GM18502 (cell line): ENCODE results near the gene NEK10.
A peak's percentile ranks its signal among the peaks of the same experiment; 100 is the strongest.

Source experiments
- ATAC-seq: cut with Tn5 transposase; IDR thresholded peaks from one replicate; pipeline ENCODE4 v1.9.1; 2021; ENCODE audit warnings: mild to moderate bottlenecking; ENCODE audit not compliant: unreplicated experiment, poor library complexity

Gene NEK10

DNA sequence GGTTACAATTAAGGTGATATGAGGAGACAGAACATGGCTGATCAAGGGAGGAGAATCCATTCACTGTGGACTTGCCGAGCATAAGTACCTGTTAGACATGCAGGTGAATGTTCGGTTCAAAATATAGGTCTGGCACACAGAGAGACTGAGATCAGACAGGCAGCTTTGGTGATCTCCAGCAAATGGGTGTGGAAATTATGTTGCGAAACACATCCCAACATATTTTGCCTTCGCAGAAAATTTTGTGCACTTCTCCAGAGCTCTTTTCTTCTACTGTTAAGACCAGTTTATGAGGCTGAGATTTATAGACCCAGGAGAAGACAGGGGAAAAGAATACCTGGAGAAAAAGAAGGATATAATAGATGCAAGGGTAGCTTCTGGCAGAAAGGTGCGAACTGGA is 183.2 kb downstream of the NEK10 start:
- ATAC-seq, result no peak

DNA sequence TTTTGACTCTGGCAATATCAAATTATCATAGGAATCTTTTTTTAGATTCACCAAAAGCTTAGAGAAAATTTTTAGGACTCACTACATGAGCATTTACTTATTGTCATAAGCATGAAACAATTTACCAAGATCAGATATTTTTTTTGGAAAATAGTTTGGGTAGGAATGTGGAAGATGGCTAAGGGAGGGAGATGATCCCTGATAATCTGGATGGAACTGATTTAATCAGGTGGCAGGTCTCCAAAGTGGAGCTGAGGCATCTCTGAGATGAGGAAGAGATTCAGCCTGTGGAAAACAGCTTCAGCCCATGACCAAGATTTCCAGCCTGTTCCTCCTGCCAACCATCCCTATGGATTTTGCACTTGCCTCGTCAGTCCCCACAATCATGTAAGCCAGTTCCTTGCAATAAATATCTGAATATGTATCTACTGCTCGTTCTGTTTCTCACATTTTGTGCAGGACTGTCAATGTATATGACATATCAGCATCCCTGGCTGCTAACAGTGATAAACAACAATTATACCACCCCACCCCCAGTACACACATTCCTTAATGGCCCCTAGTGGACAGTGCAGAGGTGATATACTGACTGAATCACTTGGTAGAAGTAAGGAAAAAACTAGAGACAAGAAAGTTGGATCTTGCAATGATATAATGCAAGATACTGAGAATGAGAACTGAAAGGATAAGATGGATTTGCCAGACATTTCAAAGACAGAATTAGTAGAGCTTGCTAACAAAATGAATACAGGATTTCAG is 183.8 kb downstream of the NEK10 start:
- ATAC-seq, result no peak

DNA sequence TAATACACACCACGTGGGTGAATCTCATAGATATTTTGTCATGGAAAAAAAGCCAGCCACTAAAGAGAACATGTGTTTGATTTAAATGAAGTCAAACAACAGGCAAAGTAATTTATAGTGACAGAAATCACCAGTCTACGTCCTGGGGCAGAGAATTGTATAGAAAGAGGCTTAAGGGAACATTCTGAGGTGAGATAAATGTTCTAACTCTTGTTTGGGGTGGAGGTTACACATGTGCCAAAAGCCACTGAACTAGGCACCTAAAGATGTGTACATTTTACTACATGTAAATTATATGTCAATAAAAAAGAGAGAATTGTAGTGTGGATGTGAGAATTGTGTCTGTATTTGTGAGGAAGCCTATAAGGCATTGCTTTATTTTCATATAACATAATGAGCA is 184.9 kb downstream of the NEK10 start:
- ATAC-seq, result no peak

DNA sequence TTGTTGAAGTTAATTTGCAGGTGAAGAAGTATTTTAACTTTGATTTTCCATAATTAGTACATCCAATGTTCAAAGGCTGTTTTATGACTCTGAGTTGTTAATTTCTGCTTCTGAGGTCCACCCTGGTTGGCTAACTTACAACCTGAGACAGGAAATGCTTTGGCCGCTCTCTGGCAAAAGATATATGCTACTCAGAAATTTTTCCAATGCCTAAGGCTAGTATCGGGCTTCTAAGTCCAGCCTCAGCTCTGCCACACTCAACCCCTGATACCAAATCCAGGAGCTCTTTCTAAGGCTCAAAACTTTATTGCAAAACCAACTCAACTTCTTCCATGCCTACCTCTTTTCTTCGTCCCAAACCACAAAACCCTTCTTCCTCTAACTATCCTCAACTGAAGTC is 192.9 kb downstream of the NEK10 start:
- no peak for ATAC-seq

DNA sequence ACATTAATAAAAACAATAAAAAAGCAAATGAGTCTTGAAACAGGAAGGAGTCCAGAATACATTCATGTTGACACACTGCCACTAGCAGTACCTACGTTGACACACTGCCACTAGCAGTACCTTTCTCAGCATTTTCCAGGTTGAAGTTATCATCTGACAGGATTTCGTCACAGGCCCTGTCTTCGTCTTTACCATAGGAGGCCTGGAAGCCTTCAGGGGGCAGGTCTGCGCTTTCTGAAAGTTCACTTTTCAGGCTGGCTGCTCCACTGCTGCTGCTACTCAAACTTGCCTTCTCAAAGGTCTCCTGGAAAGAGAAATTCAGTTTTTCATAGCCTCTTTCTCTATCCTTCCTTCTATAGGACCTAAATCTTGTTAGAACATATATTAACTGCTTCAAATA is 194.7 kb downstream of the NEK10 start:
- ATAC-seq, result no peak

DNA sequence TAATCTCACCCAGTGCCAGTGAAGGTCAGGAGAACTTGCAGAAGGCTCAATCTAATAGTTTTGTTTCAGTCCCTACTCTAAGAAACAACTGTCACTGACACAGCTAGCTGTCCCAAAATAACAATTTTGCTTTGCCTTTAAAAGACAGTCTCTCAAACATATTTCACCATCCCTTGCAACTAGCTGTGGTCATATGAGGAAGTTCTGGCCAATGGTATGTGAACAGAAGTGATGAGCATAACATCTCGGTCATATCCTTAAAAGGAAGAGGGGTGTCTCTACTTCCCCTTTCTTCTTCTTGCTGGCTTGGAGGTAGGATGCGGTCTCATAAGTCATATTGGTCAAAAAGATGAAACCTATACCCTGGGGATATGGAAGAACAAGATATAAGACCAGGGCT is 198.1 kb downstream of the NEK10 start:
- peak; percentile 97 for ATAC-seq

DNA sequence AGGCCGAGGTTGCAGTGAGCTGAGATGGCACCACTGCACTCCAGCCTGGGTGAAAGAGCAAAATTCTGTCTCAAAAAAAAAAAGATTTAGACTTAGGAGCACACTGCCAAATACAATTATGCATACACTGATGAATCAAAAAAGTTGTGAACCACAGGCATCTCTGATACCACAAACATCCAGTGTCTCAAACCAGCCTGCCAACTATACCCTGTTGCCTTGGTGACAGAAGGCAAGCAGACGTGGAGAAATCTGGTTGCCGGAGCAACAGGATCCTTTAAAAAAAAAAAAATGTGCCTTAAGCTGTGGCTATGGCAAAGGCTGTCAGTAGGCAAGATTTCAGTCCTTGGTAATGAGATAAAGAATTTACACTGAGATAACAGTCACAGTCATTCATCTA is 202.3 kb downstream of the NEK10 start:
- ATAC-seq, result no peak

DNA sequence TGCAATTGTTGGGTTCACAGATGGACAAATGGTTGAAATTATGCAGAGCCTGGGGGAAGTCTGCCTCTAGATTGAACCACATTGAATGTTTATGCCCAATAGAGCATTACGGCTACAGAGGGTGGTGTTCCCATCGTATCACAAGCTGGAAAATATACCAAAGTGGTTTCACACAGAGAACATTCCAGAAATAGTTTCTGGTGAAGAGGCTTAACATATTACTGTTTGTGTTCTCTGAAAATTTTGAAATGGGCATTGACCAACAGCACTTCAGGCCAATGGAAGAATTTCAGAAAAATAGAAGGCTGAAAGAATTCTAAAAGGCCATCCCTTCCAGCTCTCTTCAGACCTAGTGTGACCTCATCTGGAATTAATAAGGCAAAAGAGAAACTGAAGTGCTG is 203.9 kb downstream of the NEK10 start:
- no peak for ATAC-seq

DNA sequence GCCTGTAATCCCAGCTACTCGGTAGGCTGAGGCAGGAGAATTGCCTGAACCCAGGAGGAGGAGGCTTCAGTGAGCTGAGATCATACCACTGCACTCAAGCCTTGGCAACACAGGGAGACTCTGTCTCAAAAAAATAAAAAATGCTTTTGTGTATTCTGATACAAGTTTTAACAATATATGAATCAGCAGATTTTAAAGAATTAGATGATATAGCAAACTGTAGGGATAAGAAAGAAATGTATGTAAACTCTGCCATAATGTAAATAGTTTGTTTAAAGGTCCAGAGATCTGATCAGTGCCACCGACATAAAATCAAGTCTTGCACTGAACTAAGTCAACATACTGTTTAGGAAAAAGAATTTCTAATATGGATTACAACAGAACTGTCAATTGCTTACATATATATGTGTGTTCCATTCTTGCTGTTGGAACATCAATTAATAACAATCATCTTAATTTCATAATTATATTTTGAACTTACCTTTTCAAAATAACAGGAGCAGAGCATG is 208.3 kb downstream of the NEK10 start:
- no peak for ATAC-seq

DNA sequence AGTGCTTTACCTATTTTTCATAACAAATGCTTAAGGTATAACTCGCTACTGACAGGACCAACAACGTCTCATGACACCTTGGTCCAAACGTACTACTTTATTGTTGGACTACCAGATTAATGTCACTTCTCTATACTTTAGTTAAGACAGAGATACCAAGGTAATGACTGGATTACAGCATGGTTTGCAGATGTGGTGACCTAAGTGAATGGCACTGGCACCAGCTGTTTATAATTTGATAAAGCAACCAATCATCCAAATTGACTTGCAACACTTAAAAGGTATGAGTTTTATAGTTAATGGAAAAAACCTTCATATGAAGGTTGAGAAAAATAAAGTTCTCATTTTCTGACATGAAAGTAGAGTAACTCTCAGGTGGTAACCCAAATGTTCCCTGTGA is 209.0 kb downstream of the NEK10 start:
- ATAC-seq, result no peak

DNA sequence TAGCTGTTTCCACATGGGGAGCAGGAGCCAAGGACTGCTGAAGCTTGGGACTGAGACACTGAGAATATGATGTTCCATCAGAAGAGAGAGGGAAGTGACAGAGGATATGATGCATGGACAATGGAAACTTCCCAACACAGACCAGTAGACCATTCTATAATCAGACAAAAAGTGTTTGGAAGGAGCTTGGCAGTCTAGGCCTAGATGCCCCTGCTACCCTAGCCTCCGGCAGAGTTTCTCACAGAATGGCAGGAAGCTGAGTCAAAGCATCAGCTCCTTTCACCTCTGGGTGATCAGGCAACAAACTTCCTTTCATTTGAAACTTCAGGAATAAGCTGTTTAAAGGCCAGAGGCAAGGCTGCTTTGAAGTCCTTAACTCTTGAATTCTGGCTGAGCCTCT is 222.0 kb downstream of the NEK10 start:
- ATAC-seq, result no peak

DNA sequence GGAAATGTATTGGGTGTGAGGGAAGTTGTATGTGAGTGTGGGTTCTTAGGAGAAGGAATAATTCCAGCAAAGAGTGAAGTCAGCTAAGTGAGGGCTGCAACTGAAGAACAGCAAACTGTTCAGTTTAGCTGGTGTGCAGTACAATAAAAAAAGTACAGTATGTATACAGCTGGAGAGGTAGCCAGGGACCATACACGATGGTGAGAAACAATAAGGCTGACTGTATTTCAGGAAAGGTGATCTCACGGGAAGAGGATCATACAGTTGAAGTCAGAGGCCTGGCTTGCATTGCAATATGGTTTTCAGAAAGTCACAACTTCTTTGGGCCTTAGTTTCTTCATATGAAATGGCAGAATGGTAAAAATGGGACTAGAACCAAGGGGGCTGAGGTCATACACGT is 222.4 kb downstream of the NEK10 start:
- no peak for ATAC-seq

DNA sequence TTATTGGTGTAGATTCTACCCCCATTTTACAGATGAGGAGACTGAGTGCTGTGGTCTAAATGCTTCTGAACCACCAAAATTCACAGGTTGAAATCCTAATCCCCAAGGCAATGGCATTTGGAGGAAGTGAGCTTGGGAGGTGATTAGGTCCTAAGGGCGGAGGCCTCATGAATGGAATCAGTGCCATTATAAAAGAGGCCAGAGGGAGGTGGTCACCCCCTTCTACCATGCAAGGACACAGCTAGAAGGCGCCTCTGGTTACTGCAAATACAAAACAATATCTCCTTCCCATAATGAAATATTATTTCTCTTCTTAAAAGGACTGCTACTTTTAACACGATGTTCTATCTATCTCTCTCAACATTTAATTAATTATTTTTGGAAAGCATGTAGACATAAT is 223.5 kb downstream of the NEK10 start:
- ATAC-seq, result no peak

DNA sequence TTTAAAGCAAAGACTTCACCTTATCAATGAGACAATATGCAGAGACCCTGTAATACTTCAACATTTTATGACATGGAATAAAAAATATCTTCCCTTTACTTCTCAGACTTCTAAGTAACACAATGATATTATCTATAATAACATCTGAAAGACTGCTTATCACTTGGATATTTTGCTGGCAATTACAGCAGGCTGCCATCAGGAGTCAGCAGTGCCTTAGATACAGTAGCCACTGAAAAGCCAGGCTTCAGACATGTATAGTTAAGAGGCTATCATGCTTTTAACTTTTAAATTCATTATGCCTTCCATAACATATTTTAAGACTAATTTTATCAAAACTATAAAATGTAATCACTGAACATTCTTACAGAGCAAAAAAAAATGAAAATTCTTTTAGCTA is 227.5 kb downstream of the NEK10 start:
- no peak for ATAC-seq

DNA sequence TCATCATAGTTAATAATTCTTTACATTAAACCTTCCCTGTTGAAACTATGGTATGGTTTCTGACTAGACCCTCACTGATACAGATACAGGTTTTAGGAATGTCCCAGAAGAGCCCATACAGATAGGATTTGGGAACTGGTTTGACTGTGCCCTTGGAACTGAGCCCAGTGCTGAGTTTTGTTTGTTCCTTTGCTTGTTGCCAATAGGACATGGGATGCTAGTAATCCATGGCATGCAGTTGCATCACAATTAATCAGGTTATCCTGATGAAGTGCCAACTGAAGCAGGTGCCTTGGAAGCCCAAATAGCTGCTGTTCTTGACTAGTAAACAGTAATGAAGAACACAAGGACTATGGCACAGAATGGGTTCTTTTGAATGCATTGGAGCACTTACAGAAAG is 230.6 kb downstream of the NEK10 start:
- no peak for ATAC-seq

DNA sequence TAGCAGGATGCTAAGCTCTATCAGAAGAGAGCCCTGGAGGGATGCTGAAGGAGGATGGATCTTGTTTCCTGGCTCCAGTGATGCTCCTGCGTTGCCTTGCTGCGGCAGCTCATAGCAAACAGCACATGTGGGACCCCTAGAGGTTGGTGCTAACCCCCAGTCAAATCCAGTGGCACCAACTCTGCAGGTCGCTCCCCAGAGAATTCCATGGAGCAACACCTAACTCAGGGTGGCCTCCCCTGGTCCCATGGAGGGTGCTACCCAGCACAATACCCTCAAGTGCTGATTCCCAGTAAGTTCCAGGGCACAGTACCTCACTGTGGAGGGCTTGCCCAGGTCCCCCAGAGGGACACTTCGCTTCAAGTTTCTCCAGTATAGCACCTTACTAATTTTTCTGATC is 231.2 kb downstream of the NEK10 start:
- ATAC-seq, result no peak

DNA sequence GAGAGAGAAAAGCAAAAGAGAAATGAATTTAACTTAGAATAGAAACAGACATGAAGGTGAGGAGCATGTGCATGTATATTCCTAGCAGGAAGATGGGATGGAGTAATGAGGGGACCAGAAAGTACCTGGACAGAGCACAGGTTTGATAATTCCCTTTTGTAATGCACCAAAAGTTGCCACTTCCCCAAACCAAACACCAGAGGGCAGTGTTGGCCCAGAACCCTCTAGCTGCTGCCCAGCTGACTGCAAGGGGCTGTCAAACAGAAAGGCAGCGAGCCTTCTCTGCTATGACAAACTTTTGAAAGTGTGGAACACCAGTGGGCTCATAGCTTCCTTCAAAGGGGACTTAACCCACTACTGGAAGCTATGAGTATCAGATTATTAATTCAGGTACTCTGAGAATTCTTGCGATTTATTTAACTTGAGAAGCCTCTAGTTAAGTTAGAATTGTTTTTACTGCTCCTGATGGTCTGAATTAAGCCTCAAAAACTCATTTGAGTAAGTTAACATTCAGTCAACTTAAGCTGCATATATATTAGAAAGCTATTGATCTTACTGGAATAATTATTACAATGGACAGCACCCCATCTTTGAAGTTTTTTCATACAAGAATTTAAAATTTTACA is 234.9 kb downstream of the NEK10 start:
- ATAC-seq, result peak; percentile 97

DNA sequence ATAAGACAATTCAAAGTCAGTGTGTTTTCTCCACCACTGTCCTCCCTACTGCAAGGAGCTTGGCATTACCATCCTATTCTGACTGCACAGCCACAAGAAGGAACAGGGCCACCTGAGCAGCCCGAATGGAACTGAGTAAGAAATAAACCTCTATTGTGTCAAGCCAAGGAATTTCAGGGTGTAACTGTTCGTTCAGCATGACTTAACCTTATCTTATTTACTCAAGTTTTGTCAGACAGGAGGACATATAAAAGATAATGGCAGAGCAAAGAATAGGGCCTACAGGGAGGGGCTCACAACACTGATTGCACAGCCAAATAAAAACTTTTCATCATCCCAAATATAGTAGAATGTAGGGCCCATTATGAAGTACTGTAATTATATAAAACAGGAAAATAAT is 236.1 kb downstream of the NEK10 start:
- no peak for ATAC-seq

DNA sequence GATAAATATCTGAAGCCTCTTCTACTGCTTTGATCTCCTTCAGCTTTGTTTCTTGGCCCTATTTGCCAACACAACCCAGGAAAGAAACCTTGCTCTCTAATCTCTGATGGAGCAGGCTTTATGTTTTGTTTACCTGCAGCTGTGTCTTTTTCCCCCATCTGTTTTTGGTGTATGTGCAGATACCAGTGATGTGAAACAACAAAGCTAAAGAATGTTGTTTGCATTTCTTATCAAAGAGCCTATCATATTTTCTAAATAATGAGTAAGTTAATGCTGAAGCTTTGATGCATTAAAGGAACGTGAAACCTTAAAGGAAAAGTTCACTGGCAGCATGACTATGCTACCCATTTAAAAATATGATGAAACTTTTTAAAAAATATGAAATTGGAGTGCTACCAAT is 238.4 kb downstream of the NEK10 start:
- no peak for ATAC-seq

DNA sequence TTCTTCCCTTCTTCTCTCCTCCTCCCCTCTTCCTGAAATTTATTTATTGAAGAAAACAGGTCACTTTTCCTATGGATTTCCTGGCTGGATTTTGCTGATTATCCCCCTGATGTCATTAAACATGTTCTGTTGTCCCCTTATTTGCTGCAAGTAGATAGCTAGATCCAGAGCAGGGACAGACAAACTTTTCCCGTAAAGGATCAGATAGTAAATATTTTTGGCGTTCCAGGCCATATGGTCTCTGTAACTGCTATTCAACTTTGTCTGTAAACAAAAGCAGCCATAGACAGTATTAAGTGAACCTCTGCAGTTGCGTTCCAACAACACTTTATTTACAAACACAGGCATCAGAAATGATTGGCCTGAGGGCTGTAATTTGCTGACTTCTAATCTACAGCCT is 241.3 kb downstream of the NEK10 start:
- no peak for ATAC-seq

DNA sequence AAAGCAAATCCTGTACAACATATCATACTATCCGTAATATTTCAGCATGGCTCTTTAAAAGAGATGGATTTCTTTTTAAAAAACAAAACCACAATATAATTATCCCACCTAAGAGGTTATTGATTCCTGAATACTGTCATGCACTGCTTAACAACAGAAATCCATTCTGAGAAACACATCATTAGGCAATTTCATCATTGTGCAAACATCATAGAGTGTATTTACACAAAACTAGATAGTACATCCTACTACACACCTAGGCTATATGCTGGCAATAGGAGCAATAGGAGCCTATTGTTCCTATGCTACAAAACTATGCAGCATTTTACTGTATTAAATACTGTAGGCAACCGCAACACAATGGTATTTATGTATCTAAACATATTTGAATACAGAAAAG is 242.0 kb downstream of the NEK10 start:
- no peak for ATAC-seq

DNA sequence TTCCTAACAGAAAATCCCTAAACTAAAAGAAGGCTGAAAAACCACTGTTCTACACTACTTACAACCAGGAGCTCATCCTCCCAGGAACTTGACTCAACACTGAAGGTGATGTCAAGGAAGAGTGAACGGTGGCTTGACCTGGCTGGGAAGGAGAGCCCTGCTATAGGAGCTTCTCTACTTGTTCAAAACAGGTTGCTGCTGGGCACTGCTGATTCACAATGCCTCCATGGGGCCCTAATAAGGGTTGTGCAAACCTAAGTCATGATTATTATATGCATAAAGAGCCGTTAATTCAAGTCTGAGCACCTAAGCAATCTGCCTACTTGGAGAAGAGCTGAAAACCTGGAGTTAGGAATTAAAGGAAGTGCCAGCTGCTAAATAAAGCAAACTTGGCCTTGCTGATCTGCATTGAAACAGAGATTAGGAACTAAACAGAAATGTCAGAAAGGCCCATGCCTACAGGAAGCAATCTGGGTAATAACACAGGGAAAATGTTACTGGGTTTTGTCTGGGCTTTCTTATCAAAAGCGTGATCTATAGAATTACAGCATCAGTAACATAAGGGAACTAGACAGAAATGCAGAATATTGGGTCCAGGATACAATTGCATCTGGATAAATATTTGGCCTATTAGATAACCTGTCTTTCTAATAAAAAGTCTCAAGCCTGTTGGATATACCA is 243.2 kb downstream of the NEK10 start:
- no peak for ATAC-seq
